ENCODE data around the gene SHISA3.
A peak's percentile ranks its signal among the peaks of the same experiment; 100 is the strongest.

The SHISA3 gene

GRCh38 chr4:42392436-42392835 is 4.9 kb upstream of the SHISA3 start:
- H3K9me3 ChIP-seq (ENCODE audit: low read length) = no peaks in the 10 kb centered on the region
- no peak overlapping the region for H3K9ac ChIP-seq (ENCODE audit: low read length)
- H3K36me3 ChIP-seq (ENCODE audit: insufficient read depth, low read length) = no peaks in the 10 kb centered on the region
- peaks cover 7% of the 10 kb centered on the region for H3K4me1 ChIP-seq (ENCODE audit: insufficient read depth, low read length)
- no peak overlapping the region for H3K4me3 ChIP-seq (ENCODE audit: low read depth in 1 of 2, low read length in 2 of 2)
- no peak overlapping the region for H3K27ac ChIP-seq (ENCODE audit: low read depth, low read length)
- peaks cover 11% of the 10 kb centered on the region in 2 donors for H3K27me3 ChIP-seq (ENCODE audit: control insufficient read depth in 1 of 2, insufficient read depth in 2 of 2, low read length in 2 of 2)

GRCh38 chr4:42395595-42395994 is 1.7 kb upstream of the SHISA3 start:
- H3K9me3 ChIP-seq (ENCODE audit: low read length) = no peaks in the 10 kb centered on the region
- peaks cover 11 to 28% of the 10 kb centered on the region in 2 donors for H3K27me3 ChIP-seq (ENCODE audit: control insufficient read depth in 1 of 2, insufficient read depth in 2 of 2, low read length in 2 of 2)
- H3K4me3 ChIP-seq (ENCODE audit: low read depth in 1 of 2, low read length in 2 of 2) = no peak overlapping the region
- H3K9ac ChIP-seq (ENCODE audit: low read length) = no peak overlapping the region
- peaks cover 7% of the 10 kb centered on the region for H3K4me1 ChIP-seq (ENCODE audit: insufficient read depth, low read length)
- no peaks in the 10 kb centered on the region for H3K36me3 ChIP-seq (ENCODE audit: insufficient read depth, low read length)
- H3K27ac ChIP-seq (ENCODE audit: low read depth, low read length) = no peak overlapping the region

- H3K4me1 ChIP-seq (ENCODE audit: insufficient read depth, low read length) = peaks cover 7% of the 10 kb centered on the region
- peak overlapping the region in 1 of 2 donors; percentile 45 for H3K4me3 ChIP-seq (ENCODE audit: low read depth in 1 of 2, low read length in 2 of 2)
- no peak overlapping the region for H3K27ac ChIP-seq (ENCODE audit: low read depth, low read length)
- peaks cover 11 to 28% of the 10 kb centered on the region in 2 donors for H3K27me3 ChIP-seq (ENCODE audit: control insufficient read depth in 1 of 2, insufficient read depth in 2 of 2, low read length in 2 of 2)
- no peaks in the 10 kb centered on the region for H3K36me3 ChIP-seq (ENCODE audit: insufficient read depth, low read length)
- no peak overlapping the region for H3K9ac ChIP-seq (ENCODE audit: low read length)
- no peaks in the 10 kb centered on the region for H3K9me3 ChIP-seq (ENCODE audit: low read length)
These were observed 932 bp upstream of the SHISA3 start for GRCh38 chr4:42396361-42396751.

- H3K9ac ChIP-seq (ENCODE audit: low read length) = no peak overlapping the region
- no peaks in the 10 kb centered on the region for H3K36me3 ChIP-seq (ENCODE audit: insufficient read depth, low read length)
These were observed 415 bp downstream of the SHISA3 start for GRCh38 chr4:42397635-42398170.

GRCh38 chr4:42398171-42398870 is 1.0 kb downstream of the SHISA3 start:
- H3K36me3 ChIP-seq (ENCODE audit: insufficient read depth, low read length) = no peaks in the 10 kb centered on the region
- peak overlapping the region; percentile 17 for H3K27ac ChIP-seq (ENCODE audit: low read depth, low read length)
- H3K4me1 ChIP-seq (ENCODE audit: insufficient read depth, low read length) = peaks cover 7% of the 10 kb centered on the region
- H3K9me3 ChIP-seq (ENCODE audit: low read length) = no peaks in the 10 kb centered on the region
- H3K9ac ChIP-seq (ENCODE audit: low read length) = no peak overlapping the region
- peak overlapping the region; percentile 45 to 54 for H3K4me3 ChIP-seq (ENCODE audit: low read depth in 1 of 2, low read length in 2 of 2)
- H3K27me3 ChIP-seq (ENCODE audit: control insufficient read depth in 1 of 2, insufficient read depth in 2 of 2, low read length in 2 of 2) = peaks cover 11 to 28% of the 10 kb centered on the region in 2 donors

More at GRCh38 chr4:42397635-42398170, 415 bp downstream of the SHISA3 start:
- H3K27me3 ChIP-seq (ENCODE audit: control insufficient read depth in 1 of 2, insufficient read depth in 2 of 2, low read length in 2 of 2) = peaks cover 11 to 28% of the 10 kb centered on the region in 2 donors
- peak overlapping the region; percentile 17 for H3K27ac ChIP-seq (ENCODE audit: low read depth, low read length)
- no peaks in the 10 kb centered on the region for H3K9me3 ChIP-seq (ENCODE audit: low read length)
- H3K4me3 ChIP-seq (ENCODE audit: low read depth in 1 of 2, low read length in 2 of 2) = peak overlapping the region; percentile 45 to 54
- peaks cover 7% of the 10 kb centered on the region for H3K4me1 ChIP-seq (ENCODE audit: insufficient read depth, low read length)

GRCh38 chr4:42398871-42399331 is 1.6 kb downstream of the SHISA3 start:
- Histone ChIP-seq H3K9me3 (ENCODE audit: low read length) (no peaks in the 10 kb centered on the region), H3K27ac (ENCODE audit: low read depth, low read length) (no peak overlapping the region), H3K4me3 (ENCODE audit: low read depth in 1 of 2, low read length in 2 of 2) (peak overlapping the region; percentile 45 to 54), H3K27me3 (ENCODE audit: control insufficient read depth in 1 of 2, insufficient read depth in 2 of 2, low read length in 2 of 2) (peaks cover 11 to 28% of the 10 kb centered on the region in 2 donors), H3K9ac (ENCODE audit: low read length) (no peak overlapping the region), H3K4me1 (ENCODE audit: insufficient read depth, low read length) (peaks cover 7% of the 10 kb centered on the region), H3K36me3 (ENCODE audit: insufficient read depth, low read length) (no peaks in the 10 kb centered on the region)

GRCh38 chr4:42399393-42399792 is 2.1 kb downstream of the SHISA3 start:
- no peaks in the 10 kb centered on the region for H3K36me3 ChIP-seq (ENCODE audit: insufficient read depth, low read length)
- H3K4me1 ChIP-seq (ENCODE audit: insufficient read depth, low read length) = peaks cover 7% of the 10 kb centered on the region
- no peak overlapping the region for H3K9ac ChIP-seq (ENCODE audit: low read length)
- H3K27ac ChIP-seq (ENCODE audit: low read depth, low read length) = no peak overlapping the region
- H3K4me3 ChIP-seq (ENCODE audit: low read depth in 1 of 2, low read length in 2 of 2) = peak overlapping the region in 1 of 2 donors; percentile 45
- H3K9me3 ChIP-seq (ENCODE audit: low read length) = no peaks in the 10 kb centered on the region
- peaks cover 11 to 28% of the 10 kb centered on the region in 2 donors for H3K27me3 ChIP-seq (ENCODE audit: control insufficient read depth in 1 of 2, insufficient read depth in 2 of 2, low read length in 2 of 2)

GRCh38 chr4:42401171-42401570 is 3.9 kb downstream of the SHISA3 start:
- Histone ChIP-seq H3K4me1 (ENCODE audit: insufficient read depth, low read length) (peaks cover 7% of the 10 kb centered on the region), H3K4me3 (ENCODE audit: low read depth in 1 of 2, low read length in 2 of 2) (no peak overlapping the region), H3K9me3 (ENCODE audit: low read length) (no peaks in the 10 kb centered on the region), H3K27ac (ENCODE audit: low read depth, low read length) (no peak overlapping the region), H3K27me3 (ENCODE audit: control insufficient read depth in 1 of 2, insufficient read depth in 2 of 2, low read length in 2 of 2) (peaks cover 8 to 28% of the 10 kb centered on the region in 2 donors), H3K9ac (ENCODE audit: low read length) (no peak overlapping the region), H3K36me3 (ENCODE audit: insufficient read depth, low read length) (no peaks in the 10 kb centered on the region)

- Histone ChIP-seq H3K4me1 (ENCODE audit: insufficient read depth, low read length) (no peaks in the 10 kb centered on the region), H3K9me3 (ENCODE audit: low read length) (no peaks in the 10 kb centered on the region), H3K36me3 (ENCODE audit: insufficient read depth, low read length) (no peaks in the 10 kb centered on the region), H3K4me3 (ENCODE audit: low read depth in 1 of 2, low read length in 2 of 2) (no peak overlapping the region), H3K27me3 (ENCODE audit: control insufficient read depth in 1 of 2, insufficient read depth in 2 of 2, low read length in 2 of 2) (peaks cover 0 to under 1% of the 10 kb centered on the region in 2 donors), H3K27ac (ENCODE audit: low read depth, low read length) (no peak overlapping the region), H3K9ac (ENCODE audit: low read length) (no peak overlapping the region)
These were observed 6.7 kb downstream of the SHISA3 start for GRCh38 chr4:42404001-42404400.

GRCh38 chr4:42410446-42410845 is 13.2 kb downstream of the SHISA3 start:
- Histone ChIP-seq H3K9me3 (ENCODE audit: low read length) (no peaks in the 10 kb centered on the region), H3K4me3 (ENCODE audit: low read depth in 1 of 2, low read length in 2 of 2) (no peak overlapping the region), H3K27me3 (ENCODE audit: control insufficient read depth in 1 of 2, insufficient read depth in 2 of 2, low read length in 2 of 2) (no peaks in the 10 kb centered on the region), H3K9ac (ENCODE audit: low read length) (no peak overlapping the region), H3K4me1 (ENCODE audit: insufficient read depth, low read length) (no peaks in the 10 kb centered on the region), H3K36me3 (ENCODE audit: insufficient read depth, low read length) (no peaks in the 10 kb centered on the region), H3K27ac (ENCODE audit: low read depth, low read length) (no peak overlapping the region)

GRCh38 chr4:42411803-42412202 is 14.5 kb downstream of the SHISA3 start:
- no peak overlapping the region for H3K27ac ChIP-seq (ENCODE audit: low read depth, low read length)
- H3K4me3 ChIP-seq (ENCODE audit: low read depth in 1 of 2, low read length in 2 of 2) = no peak overlapping the region
- no peaks in the 10 kb centered on the region for H3K27me3 ChIP-seq (ENCODE audit: control insufficient read depth in 1 of 2, insufficient read depth in 2 of 2, low read length in 2 of 2)
- no peak overlapping the region for H3K9ac ChIP-seq (ENCODE audit: low read length)
- no peaks in the 10 kb centered on the region for H3K9me3 ChIP-seq (ENCODE audit: low read length)
- H3K4me1 ChIP-seq (ENCODE audit: insufficient read depth, low read length) = no peaks in the 10 kb centered on the region
- H3K36me3 ChIP-seq (ENCODE audit: insufficient read depth, low read length) = no peaks in the 10 kb centered on the region

- H3K4me1 ChIP-seq (ENCODE audit: insufficient read depth, low read length) = no peaks in the 10 kb centered on the region
- H3K27me3 ChIP-seq (ENCODE audit: control insufficient read depth in 1 of 2, insufficient read depth in 2 of 2, low read length in 2 of 2) = no peaks in the 10 kb centered on the region
- H3K36me3 ChIP-seq (ENCODE audit: insufficient read depth, low read length) = no peaks in the 10 kb centered on the region
- H3K9ac ChIP-seq (ENCODE audit: low read length) = no peak overlapping the region
- no peak overlapping the region for H3K4me3 ChIP-seq (ENCODE audit: low read depth in 1 of 2, low read length in 2 of 2)
- H3K9me3 ChIP-seq (ENCODE audit: low read length) = no peaks in the 10 kb centered on the region
- no peak overlapping the region for H3K27ac ChIP-seq (ENCODE audit: low read depth, low read length)
These were observed 15.0 kb downstream of the SHISA3 start for GRCh38 chr4:42412251-42412650.

Data from muscle layer of colon (tissue), 2 donors.